Muscle of leg (tissue), 11 donors: Measurements from ENCODE around the gene MUC2. TPM values are rescaled to one million over a fixed set of nuclear protein-coding genes. Genes with fewer than 3 reads are reported as not detected.
"Not testable (repeated sequence)": the region's sequence is repeated elsewhere in the genome, so short reads cannot be mapped to it uniquely, and the experiment has no call there.

Source experiments
- DNase-seq: peaks from one replicate; pipeline ENCODE4 v3.0.0; 2013
- H3K27ac ChIP-seq: one replicate; pipeline ENCODE4 v1.5.1; 2013; ENCODE audit warnings: mild to moderate bottlenecking, low read length, control low read depth
- H3K27me3 ChIP-seq: one replicate; pipeline ENCODE4 v1.6.1; 2013; ENCODE audit warnings: low read length; ENCODE audit not compliant: control insufficient read depth, insufficient read depth
- H3K36me3 ChIP-seq: one replicate; pipeline ENCODE4 v1.6.1; 2013; ENCODE audit warnings: low read length; ENCODE audit not compliant: control insufficient read depth, insufficient read depth
- H3K4me1 ChIP-seq: one replicate; pipeline ENCODE4 v1.6.1; 2013; ENCODE audit warnings: low read length; ENCODE audit not compliant: control insufficient read depth, insufficient read depth
- H3K4me3 ChIP-seq: one replicate; pipeline ENCODE4 v1.5.1; 2013; ENCODE audit warnings: low read length, control low read depth
- H3K9me3 ChIP-seq: replicated peaks from 2 replicates; pipeline ENCODE4 v1.6.1; 2013; ENCODE audit warnings: low read depth, low read length; ENCODE audit not compliant: control insufficient read depth
- WGBS: methylation state at CpG from one replicate; pipeline ENCODE4 v1.1.5; 2013; ENCODE audit warnings: missing lambda C conversion rate; ENCODE audit not compliant: insufficient coverage; 5-methylcytosine and 5-hydroxymethylcytosine counted together
- polyA plus RNA-seq, 8 donors: library from polyadenylated mRNA; unstranded; fragments of 120-200 nt; gene quantifications; one replicate each; pipeline versions ENCODE4 v1.2.1 to v1.2.3, GENCODE V29; 2013; ENCODE audit warnings: inconsistent platforms in 1 of 8, low replicate concordance in 1 of 8; ENCODE audit not compliant: insufficient read length in 8 of 8, insufficient read depth in 1 of 8
- total RNA-seq: library from RNA; stranded (reverse); fragments of 120-200 nt; gene quantifications from one replicate; pipeline ENCODE4 v1.2.4, GENCODE V29; 2013

MUC2 gene
- total and polyA plus RNA-seq, 9 donors, result 0.01 to 2.2 (median 0.04) TPM; not detected in 3

GRCh38 chr11:1108246-1108900 is 33.7 kb downstream of the MUC2 start:
- WGBS, result 73% methylated on average over 25 of the region's 29 CpGs
- Histone ChIP-seq H3K4me3 (no peak overlapping the region), H3K36me3 (no peaks in the 10 kb centered on the region), H3K27me3 (peaks cover 5% of the 10 kb centered on the region), H3K27ac (no peak overlapping the region), H3K9me3 (no peaks in the 10 kb centered on the region), H3K4me1 (no peaks in the 10 kb centered on the region)
- DNase-seq, result no peak

DNA sequence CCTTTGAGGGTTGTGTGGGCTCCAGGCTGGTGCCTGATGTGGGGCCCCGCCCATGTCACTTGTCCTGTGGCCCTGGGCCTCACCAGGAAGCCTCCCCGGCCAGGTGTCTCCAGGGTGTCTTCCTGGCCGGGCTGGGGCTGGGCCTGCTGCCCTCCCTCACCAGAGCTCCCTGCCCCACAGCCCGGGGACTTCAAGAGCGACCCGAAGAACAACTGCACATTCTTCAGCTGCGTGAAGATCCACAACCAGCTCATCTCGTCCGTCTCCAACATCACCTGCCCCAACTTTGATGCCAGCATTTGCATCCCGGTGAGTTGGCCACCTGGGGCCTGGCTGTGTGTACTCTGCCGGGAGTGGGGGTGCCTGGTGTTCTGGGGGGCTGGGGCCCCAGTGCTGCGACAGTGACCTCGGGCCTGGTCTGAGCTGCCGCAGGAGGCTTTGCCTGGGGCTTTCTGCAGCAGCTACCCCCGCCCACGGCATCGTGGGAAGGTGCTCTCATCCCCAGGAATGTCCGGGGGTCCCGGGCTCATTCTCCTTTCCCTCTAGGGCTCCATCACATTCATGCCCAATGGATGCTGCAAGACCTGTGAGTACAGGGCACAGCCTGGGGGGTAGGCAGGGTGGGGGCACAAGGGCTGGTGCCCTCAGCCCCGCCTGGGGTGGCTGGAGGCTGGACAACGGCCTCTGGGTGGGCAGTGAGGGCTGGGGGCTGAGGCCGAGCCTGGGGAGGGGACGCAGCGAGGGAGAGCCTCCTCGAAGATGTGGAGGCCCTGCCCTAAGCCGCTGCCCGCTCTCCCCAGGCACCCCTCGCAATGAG is 34.6 kb downstream of the MUC2 start:
- H3K27me3 ChIP-seq, result peaks cover 5% of the 10 kb centered on the region
- WGBS, result 82% methylated on average over 26 of the region's 28 CpGs

GRCh38 chr11:1109918-1110705 is 35.4 kb downstream of the MUC2 start:
- WGBS, result 81% methylated on average over 26 of the region's 39 CpGs
- Histone ChIP-seq H3K4me1 (no peaks in the 10 kb centered on the region), H3K36me3 (no peaks in the 10 kb centered on the region), H3K27ac (no peak overlapping the region), H3K4me3 (no peak overlapping the region), H3K27me3 (peaks cover 5% of the 10 kb centered on the region), H3K9me3 (no peaks in the 10 kb centered on the region)
- no peak for DNase-seq

More for the DNA sequence above, 34.6 kb downstream of the MUC2 start:
- H3K36me3 ChIP-seq, result no peaks in the 10 kb centered on the region
- no peak for DNase-seq
- H3K27ac ChIP-seq, result no peak overlapping the region
- H3K4me1 ChIP-seq, result no peaks in the 10 kb centered on the region
- no peak overlapping the region for H3K4me3 ChIP-seq
- no peaks in the 10 kb centered on the region for H3K9me3 ChIP-seq

DNA sequence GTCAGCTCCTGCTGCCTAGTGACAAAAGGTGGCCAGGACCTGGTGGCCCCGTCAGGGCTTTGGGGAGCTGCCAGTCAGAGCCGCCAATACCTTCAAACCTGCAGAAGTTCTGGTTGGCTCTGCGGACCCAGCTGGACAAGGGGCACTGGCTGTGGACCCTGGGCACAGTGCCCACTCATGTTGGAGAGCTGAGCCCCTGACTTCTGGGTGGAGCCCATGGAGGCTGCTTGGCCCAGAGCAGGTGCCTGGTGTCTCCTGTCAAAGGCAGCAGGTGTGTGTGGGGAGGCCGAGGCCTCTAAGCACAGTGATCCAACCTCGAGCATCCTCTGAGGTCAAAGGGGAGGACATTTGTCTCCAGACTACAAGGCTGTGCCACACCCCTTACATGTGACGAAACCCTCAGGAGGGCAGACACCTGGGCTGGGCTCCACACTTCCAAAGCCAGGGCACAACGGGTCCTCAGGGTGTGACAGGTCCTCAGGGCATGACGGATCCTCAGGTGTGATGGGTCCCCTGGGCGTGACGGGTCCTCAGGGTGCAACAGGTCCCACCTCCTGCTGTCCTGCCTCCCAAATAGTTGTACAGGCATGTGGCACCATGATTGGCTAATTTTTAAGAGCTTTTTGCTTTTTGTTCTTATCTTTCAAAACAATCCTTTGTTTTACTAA is 37.0 kb downstream of the MUC2 start:
- no peaks in the 10 kb centered on the region for H3K9me3 ChIP-seq
- no peak for DNase-seq
- H3K4me1 ChIP-seq, result no peaks in the 10 kb centered on the region
- peaks cover 6% of the 10 kb centered on the region for H3K27me3 ChIP-seq
- H3K4me3 ChIP-seq, result no peak overlapping the region
- 82% methylated on average over 9 of the region's 10 CpGs for WGBS
- no peaks in the 10 kb centered on the region for H3K36me3 ChIP-seq
- no peak overlapping the region for H3K27ac ChIP-seq

DNA sequence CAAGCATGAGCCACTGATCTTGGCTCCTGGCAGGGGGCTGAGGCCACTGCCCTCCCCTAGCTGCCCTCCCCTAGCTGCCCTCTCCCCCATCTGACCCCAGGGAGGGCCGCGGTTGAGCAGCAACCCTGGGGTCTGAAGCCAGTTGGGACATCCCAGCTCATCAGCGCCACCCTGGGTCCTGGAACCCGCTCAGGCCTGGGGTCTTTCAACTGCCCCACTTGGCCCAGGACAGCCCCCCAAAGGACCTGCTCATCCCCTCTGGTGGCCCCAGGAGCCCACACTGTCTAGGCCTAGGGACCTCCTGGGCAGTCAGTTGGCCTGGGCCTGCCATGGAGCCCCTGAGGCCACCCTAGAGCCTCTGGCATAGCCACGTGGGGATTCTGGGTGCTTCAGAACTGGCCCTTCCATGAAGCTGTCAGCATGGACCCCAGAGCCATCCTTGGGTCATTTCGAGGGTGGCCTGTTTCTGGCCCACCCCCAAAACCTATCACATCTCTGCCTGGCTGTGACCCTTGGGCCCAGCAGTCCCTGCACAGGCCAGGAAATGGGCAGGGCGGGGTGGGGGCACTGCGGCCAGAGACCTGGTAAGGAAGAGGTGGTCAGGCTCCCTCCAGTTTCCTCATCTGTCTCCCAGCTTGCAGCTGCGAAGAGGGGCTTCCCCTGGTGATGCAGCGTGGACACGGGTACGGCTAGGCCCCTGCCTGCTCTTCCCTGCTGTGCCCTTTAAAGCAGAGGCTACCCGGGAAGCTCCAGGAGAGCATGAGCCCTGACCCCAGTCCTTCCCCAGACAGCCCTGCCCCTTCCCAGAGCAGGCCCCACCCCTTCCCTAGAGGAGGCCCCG is 37.9 kb downstream of the MUC2 start:
- Histone ChIP-seq H3K4me3 (no peak overlapping the region), H3K27ac (no peak overlapping the region), H3K27me3 (peaks cover 6% of the 10 kb centered on the region), H3K4me1 (no peaks in the 10 kb centered on the region), H3K36me3 (no peaks in the 10 kb centered on the region), H3K9me3 (no peaks in the 10 kb centered on the region)
- DNase-seq, result no peak
- WGBS, result 88% methylated on average over 11 of the region's 14 CpGs

DNA sequence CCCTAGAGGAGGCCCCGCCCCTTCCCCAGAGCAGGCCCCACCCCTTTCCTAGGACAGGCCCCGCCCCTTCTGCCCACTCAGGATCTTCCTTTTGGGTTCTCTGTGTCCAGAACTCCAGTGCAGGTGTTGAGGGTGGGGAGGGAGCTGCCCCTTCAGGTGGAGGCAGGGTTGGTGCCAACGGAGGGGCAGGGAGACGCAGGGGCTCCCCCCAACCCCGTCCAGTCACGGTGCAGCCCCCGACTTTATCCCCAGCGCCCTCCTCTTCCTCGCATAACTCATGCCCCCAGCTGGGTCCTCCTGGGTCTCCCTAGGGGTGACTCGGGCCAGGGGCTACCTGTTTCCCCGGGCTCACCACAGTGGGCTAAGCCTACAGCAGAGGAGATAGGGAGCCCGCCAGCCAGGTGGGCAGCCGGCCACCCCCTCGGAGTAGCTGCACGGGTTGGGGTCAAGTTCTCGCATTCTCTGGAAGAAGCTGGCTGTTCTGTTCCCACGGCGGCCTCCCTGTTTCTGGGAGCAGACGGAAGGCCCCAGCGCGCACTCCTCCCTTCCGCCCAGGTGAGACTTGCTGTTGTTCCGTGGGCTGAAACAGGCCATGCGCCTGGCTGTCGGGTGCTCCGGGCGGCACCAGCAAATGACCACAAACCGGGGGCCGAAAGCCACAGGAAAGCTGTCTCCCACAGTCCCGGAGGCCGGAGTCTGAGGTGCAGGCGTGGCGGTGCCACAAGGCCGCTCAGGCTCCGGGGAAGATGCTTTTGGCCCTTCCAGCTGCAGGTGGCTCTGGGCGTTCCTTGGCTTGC is 38.9 kb downstream of the MUC2 start:
- 76% methylated on average over 29 of the region's 36 CpGs for WGBS
- H3K36me3 ChIP-seq, result no peaks in the 10 kb centered on the region
- H3K27ac ChIP-seq, result no peak overlapping the region
- peaks cover 4% of the 10 kb centered on the region for H3K27me3 ChIP-seq
- no peaks in the 10 kb centered on the region for H3K9me3 ChIP-seq
- H3K4me3 ChIP-seq, result no peak overlapping the region
- DNase-seq, result no peak
- no peaks in the 10 kb centered on the region for H3K4me1 ChIP-seq

DNA sequence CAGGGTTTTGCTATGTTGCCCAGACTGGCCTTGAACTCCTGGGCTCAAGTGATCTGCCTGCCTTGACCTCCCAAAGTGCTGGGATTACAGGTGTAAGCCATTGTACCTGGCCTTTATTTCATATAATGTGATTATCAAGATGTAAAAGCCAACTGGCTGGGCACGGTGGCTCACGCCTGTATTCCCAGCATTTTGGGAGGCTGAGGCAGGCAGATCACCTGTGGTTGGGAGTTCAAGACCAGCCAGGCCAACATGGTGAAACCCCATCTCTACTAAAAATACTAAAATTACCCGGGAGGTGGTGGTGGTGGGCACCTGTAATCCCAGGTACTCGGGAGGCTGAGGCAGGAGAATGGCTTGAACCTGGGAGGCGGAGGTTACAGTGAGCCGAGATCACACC is 40.6 kb downstream of the MUC2 start:
- H3K36me3 ChIP-seq, H3K9me3 ChIP-seq, H3K4me1 ChIP-seq, H3K4me3 ChIP-seq, H3K27ac ChIP-seq, DNase-seq, H3K27me3 ChIP-seq: not testable (repeated sequence)
- WGBS, result no CpG with 5 or more reads among the region's 6 CpGs

DNA sequence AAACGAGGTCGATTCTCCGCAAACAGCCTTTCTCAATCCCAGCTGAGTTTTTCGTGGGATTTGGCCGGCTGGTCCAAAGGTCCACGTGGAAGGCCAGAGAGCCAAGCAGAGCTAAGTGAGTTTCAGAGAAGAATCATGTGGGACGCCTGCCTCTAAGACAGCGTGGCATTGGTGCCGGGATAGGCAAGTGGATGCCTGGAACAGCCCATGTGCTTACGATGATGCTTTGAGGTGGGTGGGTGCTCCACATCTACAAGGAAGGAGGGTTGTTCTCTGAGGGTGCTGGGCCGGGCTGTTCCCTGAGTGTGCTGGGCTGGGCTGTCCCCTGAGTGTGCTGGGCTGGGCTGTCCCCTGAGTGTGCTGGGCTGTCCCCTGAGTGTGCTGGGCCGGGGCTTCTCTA is 41.4 kb downstream of the MUC2 start:
- no peaks in the 10 kb centered on the region for H3K36me3 ChIP-seq
- no peaks in the 10 kb centered on the region for H3K9me3 ChIP-seq
- DNase-seq, result no peak
- H3K4me3 ChIP-seq, result no peak overlapping the region
- H3K27me3 ChIP-seq, result peaks cover 4% of the 10 kb centered on the region
- WGBS, result 88% methylated on average over 10 of the region's 12 CpGs
- H3K4me1 ChIP-seq, result no peaks in the 10 kb centered on the region
- no peak overlapping the region for H3K27ac ChIP-seq
